Activated CD4-positive, CD25-positive, alpha-beta regulatory T cell treated with anti-CD3 and anti-CD28 coated beads, Interleukin-2, amount 50 U/mL, for 16 hours (primary cell): Measurements from ENCODE around the gene PTCRA.
A peak's percentile ranks its signal among the peaks of the same experiment; 100 is the strongest.
"Not testable (repeated sequence)": the region's sequence is repeated elsewhere in the genome, so short reads cannot be mapped to it uniquely, and the experiment has no call there.

Experiments
- DNase-seq: peaks from one replicate; pipeline ENCODE4 v3.0.0-alpha.2; 2020; ENCODE audit warnings: low read depth, low spot score

The PTCRA gene, protein sequence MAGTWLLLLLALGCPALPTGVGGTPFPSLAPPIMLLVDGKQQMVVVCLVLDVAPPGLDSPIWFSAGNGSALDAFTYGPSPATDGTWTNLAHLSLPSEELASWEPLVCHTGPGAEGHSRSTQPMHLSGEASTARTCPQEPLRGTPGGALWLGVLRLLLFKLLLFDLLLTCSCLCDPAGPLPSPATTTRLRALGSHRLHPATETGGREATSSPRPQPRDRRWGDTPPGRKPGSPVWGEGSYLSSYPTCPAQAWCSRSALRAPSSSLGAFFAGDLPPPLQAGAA

DNA sequence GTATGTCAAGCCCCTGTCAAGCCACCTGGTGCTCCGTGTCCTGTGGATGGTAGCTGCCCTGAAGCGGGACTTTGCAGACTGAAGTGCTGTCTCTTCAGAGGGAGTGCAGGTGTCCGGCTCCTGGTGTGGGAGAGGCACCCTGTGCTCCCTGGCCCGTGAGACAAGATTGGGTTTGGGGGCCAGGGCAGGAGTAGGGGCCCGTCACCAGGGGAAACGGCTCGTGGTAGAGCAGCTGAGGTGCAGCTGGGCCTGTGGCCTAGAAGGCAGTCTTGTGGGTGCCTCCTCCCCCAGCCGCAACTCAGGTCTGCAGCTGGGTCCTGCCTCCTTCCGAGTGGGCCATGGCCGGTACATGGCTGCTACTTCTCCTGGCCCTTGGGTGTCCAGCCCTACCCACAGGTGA, at the start of gene PTCRA:
Gene PTCRA, plus strand, starts transcription at position 322 of the 400 bp plus-strand sequence. Its CDS starts 17 bp downstream, at position 339.
- no peak for DNase-seq

DNA sequence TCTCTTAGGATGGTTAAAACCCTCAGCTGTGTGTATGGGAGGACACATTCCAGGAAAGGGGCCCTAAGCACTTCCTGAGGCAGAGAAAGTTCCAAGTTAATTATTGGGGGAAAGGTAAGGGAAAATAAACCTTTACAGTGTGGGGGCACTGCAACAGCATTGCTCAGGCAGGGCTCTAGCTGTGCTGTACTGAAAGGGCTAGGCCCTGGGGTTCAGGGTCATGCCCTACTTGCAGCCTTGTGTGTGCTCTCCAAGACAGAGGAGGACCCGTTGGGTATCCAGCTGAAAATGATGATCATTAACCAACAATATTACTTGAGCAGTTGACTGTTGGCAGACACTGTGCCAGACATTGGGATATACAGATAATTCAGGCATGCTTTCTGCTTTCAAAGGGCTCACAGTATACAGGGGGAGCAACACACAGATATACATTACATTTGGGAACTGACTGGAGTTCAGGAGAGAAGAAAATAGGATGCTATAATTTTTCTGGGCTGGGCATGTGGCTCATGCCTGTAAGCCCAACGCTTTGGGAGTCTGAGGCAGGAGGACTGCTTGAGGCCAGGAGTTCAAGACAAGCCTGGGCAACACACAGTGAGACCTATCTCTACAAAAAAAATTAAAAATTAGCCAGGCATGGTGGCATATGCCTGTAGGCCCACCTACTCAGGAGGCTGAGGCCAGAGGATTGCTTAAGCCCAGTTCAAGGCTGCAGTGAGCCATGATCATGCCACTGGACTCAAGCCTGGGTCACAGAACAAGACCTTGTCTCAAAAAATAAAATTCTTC, 45.5 kb upstream of the PTCRA start:
- DNase-seq, result no peak

DNA sequence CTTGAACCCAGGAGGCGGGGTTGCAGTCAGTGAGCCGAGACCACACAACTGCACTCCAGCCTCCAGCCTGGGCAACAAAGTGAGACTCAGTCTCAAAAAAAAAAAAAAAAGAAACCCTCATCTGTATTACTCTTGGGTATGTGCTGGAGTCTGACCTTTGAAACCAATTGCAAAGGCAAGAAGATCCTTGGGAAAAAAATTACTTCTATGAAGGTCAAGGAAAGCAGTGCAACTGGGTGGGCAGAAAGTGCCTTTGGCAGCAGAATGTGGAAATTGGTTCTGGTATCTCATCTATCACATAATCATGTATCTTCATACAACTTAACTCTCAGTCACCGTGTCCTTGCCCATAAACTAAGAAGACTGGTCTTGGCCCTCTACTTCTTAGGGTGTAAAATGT, 44.1 kb upstream of the PTCRA start:
- DNase-seq, result no peak

DNA sequence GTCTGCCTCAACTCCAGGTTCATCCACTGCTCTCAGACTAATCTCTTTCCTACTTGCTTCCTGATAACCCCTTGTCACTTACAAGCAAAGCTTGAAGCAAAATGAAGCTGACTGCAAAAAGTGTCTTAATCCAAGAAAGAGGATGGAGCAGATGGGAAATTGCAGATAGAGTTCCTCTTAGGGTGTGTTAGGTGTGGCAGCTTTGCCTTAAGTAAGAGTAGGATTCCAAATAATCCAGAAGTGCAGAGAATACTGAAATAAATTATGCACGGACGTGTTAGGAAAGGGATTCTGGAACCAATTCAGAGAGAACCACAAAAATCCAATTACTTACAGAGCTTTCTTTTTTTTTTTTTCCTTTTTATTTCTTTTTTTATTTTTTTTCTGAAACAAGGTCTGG, 42.5 kb upstream of the PTCRA start:
- no peak for DNase-seq

DNA sequence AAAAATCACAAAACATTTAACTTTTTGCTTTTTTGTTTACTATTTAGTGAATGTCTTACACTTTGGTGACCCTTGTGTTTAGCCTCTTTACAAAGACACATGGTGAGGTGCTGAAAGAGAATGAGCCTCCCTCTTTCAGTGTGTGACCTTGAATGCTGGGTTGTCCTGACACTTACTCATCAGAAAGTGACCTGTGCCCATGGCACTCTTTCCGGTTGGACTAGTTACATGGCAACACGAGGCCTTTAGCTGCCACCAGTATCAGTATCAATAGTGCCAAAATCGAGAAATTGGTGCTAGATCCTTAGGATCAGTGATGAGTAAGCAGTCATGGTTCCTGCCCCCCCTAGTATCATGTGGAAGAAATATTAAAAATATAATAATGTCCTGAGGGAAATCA, 38.2 kb upstream of the PTCRA start:
- DNase-seq, result no peak

DNA sequence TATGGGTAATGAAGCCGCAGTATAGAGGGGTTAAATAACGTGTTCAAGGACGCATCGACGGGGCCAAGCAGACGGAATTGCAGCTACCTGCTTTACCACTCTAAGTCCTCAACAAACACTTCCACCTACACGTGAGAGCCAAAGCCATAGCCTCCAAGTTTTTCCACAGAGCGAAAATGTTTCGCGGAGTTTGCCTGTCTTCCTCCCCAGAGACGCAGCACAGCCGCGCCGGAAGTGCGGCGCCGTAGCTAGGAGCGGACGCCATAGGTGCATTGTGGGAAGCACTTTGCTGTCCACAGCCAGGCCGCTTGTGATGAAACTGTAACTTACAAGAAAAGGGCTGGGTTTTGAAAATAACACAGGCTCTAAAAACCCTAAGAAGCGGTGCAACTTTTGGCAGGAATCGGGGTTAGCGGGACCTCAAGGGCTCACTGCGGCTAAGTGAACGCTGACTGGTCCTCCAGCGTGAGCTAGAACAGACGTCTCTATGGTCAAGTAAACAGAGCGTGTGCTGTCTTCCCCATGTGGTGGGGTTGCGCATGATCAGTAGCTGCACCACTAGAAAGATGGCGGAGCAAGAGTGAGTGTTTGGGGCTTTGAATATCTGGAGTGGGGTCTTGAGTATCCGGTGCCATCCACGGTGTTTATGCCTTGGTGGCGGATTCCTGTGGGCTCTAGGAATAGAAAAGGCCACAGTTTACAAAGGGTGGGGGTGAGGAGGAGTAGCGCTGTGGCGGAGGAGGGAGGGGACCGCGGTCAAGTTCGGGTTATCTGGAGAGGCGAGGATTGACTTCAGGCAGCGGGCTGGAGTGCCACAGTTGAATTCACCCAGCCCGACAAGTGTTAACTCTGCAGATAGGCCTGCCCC, 36.2 kb upstream of the PTCRA start, which contains the start of gene RPL7L1:
Gene RPL7L1, plus strand, starts transcription at position 245 of the 868 bp plus-strand sequence. Its CDS starts 295 bp downstream, at position 540.
- peak; percentile 71 for DNase-seq

DNA sequence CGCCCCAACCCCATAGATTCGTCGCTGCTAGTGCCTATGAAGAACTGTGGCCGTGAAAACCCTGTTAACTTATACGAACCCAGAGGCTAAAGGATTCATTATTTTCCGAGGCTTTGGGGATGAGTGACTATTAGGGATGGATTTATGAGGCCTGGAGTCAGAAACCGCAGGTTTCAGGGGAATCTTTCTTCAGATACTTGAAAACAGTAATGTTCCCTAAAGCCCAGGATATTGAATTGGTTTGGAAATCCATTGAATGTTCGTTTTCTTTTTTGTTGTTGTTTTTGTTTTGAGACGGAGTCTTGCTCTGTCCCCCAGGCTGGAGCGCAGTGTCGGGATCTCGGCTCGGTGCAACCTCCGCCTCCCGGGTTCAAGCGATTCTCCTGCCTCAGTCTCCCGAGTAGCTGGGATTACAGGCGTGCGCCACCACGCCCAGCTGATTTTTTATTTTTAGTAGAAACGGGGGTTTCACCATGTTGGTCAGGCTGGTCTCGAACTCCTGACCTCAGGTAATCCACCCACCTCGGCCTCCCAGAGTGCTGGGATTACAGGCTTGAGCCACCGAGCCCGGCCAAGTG, 35.5 kb upstream of the PTCRA start:
- not testable (repeated sequence) for DNase-seq

DNA sequence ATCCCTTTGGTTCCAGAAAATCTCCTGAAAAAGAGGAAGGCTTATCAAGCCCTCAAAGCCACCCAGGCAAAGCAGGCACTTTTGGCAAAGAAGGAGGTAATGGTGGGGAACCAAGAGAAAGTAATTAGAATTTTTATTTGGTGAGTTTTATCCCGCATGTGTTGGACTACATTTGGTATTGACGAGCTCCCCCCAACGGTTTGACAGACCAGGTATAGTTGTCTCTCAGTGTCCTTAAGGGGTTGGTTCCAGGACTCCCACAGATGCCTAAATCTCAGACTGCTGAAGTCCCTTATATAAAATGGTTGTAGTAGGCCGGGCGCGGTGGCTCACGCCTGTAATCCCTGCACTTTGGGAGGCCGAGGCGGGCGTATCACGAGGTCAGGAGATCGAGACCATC, 35.0 kb upstream of the PTCRA start:
- not testable (repeated sequence) for DNase-seq

DNA sequence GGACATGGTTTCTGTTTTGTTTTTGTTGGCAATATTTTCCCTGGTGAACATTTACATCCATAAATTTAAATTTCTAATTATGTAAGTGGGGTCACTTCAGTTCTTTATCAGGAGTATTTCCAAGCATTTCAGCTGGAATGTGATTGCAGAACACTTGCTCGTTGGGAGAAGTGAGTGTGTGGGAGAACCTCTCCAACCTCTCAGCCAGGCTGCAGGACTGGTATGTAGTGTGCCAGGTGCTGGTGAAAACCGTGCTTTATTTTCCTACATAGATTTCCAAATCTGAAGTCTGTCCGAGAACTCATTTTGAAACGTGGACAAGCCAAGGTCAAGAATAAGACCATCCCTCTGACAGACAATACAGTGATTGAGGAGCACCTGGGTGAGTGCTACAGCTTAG, 30.2 kb upstream of the PTCRA start:
- DNase-seq, result no peak

DNA sequence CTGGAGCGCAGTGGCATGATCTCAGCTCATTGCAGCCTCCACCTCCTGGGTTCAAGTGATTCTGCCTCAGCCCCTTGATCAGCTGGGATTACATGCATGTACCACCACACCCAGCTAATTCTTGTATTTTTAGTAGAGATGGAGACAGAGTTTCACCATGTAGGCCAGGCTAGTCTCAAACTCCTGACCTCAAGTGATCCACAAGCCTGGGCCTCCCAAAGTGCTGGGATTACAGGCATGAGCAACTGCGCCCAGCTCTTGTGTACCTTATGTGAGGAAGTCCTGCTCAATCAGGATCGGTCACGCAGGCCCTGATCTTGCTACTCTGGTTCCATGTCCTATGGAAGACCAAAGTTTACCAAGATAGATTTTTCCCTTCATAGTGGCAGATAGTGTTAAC, 27.7 kb upstream of the PTCRA start:
- not testable (repeated sequence) for DNase-seq

DNA sequence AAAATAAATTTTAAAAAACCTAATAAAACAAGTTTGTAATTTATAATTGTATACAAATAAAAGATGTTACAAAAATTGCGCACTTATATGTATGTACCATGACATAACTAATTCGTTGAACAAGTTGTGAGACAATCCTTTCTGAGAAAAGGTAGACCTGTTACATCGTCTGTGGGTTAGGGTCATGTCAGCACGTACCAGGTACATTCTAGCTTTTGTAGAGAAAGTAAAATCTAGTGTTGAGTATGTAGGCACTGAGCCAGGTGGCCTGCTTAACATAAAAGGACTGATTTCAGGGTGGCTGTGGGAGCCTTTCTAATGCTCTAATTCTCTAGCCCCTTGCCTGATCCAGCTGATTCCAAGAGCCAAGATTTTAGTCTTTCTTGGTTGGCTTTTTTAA, 26.0 kb upstream of the PTCRA start:
- no peak for DNase-seq

DNA sequence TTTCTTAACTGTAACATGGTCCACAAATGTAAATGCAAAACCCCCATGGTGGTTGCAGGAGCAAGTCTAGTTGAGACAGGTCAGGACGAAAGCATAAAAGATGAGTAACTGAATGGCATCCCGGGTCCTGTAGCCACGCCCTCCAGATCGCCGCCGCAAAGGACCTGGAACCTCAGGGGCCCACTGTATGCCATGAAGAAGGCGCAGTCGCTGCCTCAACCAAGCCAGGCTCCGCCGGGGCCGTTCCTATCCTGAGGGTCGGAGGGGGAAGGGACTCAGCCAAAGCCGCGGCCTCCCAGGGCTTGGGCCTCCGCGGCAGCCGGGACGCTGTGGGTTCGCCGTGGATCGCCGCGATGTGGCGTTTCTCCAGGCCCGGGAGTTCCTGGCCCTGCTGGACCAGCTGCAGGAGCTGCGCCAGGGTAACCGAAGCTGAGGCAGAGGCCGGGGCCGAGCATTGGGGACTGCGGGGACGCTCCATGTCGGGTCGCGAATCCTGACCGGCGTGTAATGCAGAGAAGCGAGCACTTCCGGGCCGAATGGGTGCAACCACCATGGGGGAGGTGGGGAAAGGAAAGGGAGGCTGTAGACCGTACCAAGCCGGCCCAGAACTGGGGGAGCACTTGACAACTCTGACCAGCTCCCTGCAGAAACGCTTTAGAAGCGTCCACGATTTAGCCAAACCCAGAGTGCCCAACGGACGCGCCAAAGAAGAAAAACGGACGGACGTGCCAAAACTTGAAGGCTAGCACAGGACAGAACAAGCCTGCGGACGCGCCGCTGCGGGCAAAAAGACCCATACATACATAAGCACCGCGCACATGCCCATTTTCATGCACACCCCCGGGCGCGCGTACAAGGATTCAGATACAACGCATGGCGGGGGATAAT, 25.3 kb upstream of the PTCRA start:
- peak; percentile 78 for DNase-seq

DNA sequence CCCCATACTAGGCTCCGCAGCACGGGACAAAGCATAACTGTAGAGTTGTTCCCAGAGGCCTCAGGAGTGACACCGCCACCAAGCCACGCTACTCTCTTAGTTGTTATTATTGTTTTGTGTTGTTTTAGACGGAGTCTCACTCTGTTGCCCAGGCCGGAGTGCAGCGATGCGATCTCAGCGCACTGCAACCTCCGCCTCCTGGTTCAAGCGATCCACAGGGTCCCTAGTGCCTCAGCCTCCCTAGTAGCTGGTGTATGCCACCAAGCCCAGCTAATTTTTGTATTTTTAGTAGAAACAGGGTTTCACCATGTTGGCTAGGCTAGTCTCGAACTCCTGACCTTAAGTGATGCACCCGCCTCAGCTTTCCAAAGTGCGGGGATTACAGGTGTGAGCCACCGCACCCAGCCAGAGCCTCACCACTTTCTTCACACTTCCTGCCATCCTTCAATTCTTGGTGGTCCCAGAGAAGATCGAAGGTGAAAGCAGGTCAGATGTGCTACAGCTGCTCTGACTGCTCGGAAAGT, 24.6 kb upstream of the PTCRA start:
- no peak for DNase-seq

DNA sequence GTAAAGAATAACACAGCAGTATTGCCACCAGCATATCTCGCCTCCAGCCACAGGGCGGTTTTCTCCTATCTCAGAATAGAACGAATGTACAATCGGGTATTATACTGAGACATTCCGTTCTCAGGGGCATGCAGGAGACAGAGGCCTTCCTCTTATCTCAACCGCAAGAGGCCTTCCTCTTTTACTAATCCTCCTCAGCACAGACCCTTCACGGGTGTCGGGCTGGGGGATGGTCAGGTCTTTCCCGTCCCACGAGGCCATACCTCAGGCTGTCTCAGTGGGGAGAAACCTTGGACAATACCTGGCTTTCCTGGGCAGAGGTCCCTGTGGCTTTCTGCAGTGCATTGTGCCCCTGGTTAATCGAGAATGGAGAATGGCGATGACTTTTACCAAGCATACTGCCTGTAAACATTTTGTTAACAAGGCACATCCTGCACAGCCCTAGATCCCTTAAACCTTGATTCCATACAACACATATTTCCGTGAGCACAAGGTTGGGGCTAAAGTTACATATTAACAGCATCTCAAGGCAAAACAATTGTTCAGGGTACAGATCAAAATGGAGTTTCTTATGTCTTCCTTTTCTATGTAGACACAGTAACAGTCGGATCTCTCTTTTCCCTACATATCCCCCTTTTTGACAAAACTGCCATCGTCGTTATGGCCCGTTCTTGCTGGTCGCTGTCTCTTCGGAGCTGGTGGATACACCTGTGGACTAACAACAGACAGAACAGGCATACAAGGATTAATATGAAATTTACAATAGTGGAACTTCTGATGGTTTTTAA, 21.6 kb upstream of the PTCRA start:
- not testable (repeated sequence) for DNase-seq

DNA sequence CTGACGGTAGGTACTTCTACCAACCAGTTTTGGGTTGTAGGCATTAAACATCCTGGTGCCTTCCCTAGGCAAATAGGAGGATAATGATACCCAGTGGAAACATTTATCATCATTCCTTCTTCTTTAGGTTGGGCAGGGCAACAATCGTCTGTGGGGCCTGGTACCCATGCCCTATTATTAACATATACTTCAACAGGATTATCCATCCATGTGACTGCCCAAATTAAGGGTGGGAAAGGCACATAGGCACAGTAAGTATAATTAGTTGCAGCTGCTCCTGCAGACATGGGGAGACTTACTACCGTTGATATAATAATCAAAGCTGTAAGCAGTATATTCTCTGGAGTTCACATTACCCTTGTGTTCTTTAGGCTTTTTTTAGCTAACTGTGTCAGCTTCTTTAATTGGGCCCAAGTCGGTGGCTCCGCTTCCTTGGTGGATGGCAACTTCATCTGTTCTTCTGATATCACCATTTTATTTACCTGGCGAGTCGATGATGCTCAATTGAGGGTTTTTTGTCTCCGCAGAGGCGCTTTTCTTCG, 19.6 kb upstream of the PTCRA start:
- DNase-seq, result no peak

DNA sequence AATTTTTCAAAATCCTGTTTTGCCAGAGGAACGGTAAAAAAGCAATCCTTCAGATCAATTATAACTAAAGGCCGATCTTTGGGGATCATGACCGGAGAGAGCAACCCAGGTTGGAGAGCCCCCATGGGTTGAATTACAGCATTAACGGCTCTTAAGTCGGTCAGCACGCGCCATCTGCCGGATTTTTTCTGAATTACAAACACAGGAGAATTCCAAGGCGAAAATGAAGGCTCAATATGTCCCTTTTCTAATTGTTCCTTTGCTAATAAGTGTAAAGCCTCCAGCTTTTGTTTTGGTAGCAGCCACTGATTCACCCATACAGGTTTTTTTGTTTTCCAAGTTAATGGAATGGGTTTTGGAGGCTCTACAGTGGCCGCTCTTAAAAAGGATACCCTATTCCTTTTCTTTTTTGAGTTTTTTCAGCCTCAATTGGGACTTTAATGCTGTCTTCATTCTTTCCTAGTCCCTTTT, 16.9 kb upstream of the PTCRA start:
- peak; percentile 54 for DNase-seq

DNA sequence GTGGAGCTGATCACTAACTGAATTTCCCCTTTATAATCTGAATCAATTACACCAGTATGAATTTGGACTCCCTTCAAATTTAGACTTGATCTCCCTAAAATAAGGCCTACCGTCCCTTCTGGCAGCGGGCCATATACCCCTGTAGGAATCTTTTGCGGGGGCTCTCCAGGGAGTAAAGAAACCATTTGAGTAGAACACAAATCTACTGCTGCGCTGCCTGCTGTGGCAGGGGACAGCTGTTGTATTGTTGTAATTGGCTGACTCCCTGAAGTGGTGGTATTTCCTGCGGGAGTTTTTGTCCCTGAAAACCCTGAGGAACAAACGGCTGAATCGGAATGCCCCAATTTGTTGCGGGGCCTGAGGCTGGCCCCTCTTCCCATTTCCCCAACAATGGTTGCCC, 16.0 kb upstream of the PTCRA start:
- DNase-seq, result no peak

DNA sequence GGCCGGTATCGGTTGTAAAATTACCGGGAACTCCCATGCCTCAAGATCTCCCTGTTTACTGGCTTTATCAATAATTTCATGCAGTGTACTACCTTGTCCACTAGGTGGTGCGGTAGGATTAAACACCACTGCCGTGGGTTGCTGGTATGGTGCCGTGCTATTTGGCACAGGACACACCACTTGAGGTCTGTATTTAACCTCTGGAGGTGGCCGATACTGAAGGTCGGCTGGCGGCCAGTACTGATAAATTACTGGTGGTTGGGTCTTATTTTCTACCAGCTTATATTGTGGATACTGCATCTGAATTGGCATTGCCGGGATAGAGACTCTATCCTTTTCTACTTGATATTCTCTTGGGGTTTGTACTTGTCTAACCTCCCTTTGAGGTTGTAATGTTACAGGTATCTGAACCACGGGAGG, 14.3 kb upstream of the PTCRA start:
- DNase-seq, result peak; percentile 59
